Activated T-helper 1 cell treated with Interleukin-2 at 50 U/mL for 16 hours (primary cell): Measurements from ENCODE around the gene NGB.

Source experiments
- DNase-seq: peaks from one replicate; pipeline ENCODE4 v3.0.0-alpha.2; 2020; ENCODE audit warnings: low read depth

The NGB gene

GRCh38 chr14:77264466-77265186, 6.4 kb downstream of the NGB start:
- no peak for DNase-seq

- DNase-seq = no peak
These were observed 10.4 kb downstream of the NGB start for GRCh38 chr14:77260631-77261030.

- no peak for DNase-seq
These were observed 10.8 kb downstream of the NGB start for GRCh38 chr14:77260199-77260598.

GRCh38 chr14:77259025-77259715, 11.8 kb downstream of the NGB start:
- DNase-seq = no peak

GRCh38 chr14:77258566-77258965, 12.4 kb downstream of the NGB start:
- DNase-seq = no peak

GRCh38 chr14:77257700-77258099, 13.3 kb downstream of the NGB start:
- no peak for DNase-seq

- DNase-seq = no peak
These were observed 14.3 kb downstream of the NGB start for GRCh38 chr14:77256694-77257093.

- no peak for DNase-seq
These were observed 17.4 kb downstream of the NGB start for GRCh38 chr14:77253333-77254190.

- no peak for DNase-seq
These were observed 19.1 kb downstream of the NGB start for GRCh38 chr14:77251870-77252269.

GRCh38 chr14:77250927-77251326, 20.1 kb downstream of the NGB start:
- DNase-seq = no peak

GRCh38 chr14:77249286-77249685, 21.7 kb downstream of the NGB start:
- DNase-seq = no peak

GRCh38 chr14:77248666-77249065, 22.3 kb downstream of the NGB start:
- DNase-seq = no peak

- DNase-seq = no peak
These were observed 24.2 kb downstream of the NGB start for GRCh38 chr14:77246784-77247183.

GRCh38 chr14:77245820-77246219, 25.2 kb downstream of the NGB start:
- DNase-seq = no peak

GRCh38 chr14:77243853-77244252, 27.2 kb downstream of the NGB start:
- DNase-seq = no peak

GRCh38 chr14:77242752-77243151, 28.3 kb downstream of the NGB start:
- no peak for DNase-seq

- no peak for DNase-seq
These were observed 29.1 kb downstream of the NGB start for GRCh38 chr14:77241955-77242354.

- DNase-seq = no peak
These were observed 30.6 kb downstream of the NGB start for GRCh38 chr14:77240336-77240915.

- DNase-seq = no peak
These were observed 31.6 kb downstream of the NGB start for GRCh38 chr14:77239412-77239811.

GRCh38 chr14:77238996-77239395, 32.0 kb downstream of the NGB start:
- no peak for DNase-seq

GRCh38 chr14:77238356-77238755, 32.6 kb downstream of the NGB start:
- DNase-seq = no peak

- no peak for DNase-seq
These were observed 34.2 kb downstream of the NGB start for GRCh38 chr14:77236814-77237213.
